HG02852 (cell line): Measurements from ENCODE around the gene C5.

Experiments used
- ATAC-seq: cut with Tn5 transposase; IDR thresholded peaks from one replicate; pipeline ENCODE4 v1.9.1; 2021; ENCODE audit warnings: mild to moderate bottlenecking, moderate library complexity; ENCODE audit not compliant: unreplicated experiment

The C5 gene

DNA sequence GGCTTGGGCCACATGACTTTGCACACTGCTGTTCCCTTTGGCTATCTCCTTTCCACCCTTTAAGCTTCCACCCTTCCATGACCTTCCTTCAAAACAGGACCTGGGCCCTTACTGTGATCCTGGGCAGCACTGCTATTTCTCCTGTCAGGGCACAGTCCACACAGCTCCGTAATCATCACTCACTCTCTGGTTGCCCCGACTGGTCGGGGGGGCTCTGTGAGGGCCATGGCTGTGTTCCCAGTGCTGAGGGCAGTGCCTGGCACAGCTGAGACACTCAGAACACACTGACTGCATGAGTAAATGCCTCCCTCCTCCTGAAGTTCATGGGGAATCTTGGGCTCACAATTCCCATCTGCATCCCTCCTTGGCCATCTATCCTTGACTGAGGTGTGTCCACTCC is 135.7 kb downstream of the C5 start:
- ATAC-seq: no peak

GRCh38 chr9:120913647-120914264 is 136.3 kb downstream of the C5 start:
- no peak for ATAC-seq

- ATAC-seq: no peak
Observed at GRCh38 chr9:120912958-120913646, 137.0 kb downstream of the C5 start.

- no peak for ATAC-seq
Observed at GRCh38 chr9:120911295-120911837, 138.7 kb downstream of the C5 start.

- ATAC-seq: no peak
Observed at GRCh38 chr9:120910643-120911042, 139.4 kb downstream of the C5 start.

GRCh38 chr9:120909904-120910303 is 140.2 kb downstream of the C5 start:
- no peak for ATAC-seq

DNA sequence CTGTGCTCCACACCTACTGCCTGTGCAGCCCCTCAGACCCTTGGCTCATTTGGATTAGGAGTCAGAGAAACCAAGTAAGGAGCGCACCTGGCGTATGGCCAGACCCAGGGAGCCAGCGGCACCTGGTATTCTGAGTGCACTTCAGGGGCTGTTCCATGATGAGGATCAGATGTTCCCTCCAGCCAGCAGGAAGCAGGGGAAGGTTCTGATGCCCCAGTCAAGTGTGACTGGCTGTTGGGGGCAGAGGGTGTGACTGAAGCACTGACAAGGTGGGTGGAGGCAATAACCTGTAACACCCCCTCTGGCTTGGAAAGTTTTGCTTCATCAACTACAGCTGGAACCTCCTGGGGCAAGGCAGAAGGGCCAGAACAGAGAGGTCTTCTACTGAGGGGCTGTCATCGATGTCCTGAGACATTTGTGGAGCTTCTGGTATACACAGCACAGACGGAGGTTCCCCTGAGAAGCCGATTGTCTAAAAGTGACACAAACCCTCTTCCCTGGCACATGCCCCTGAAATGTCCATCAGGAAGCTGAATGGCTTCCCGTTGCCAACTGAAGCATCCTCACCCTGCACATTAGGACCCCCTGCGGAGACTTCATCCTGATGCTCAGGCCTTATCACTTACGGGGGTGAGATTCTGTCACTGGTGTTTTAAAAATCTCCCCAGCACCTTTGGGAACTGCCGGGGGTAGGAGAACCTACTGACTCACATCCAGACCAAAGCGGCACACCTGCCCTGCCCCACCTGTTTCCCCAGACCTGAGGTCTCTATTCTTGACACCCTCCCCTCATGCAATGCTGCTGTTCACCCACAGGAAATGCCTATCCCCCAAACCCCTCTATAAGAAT is 144.5 kb downstream of the C5 start:
- ATAC-seq: no peak

GRCh38 chr9:120904978-120905301 is 145.1 kb downstream of the C5 start:
- no peak for ATAC-seq

DNA sequence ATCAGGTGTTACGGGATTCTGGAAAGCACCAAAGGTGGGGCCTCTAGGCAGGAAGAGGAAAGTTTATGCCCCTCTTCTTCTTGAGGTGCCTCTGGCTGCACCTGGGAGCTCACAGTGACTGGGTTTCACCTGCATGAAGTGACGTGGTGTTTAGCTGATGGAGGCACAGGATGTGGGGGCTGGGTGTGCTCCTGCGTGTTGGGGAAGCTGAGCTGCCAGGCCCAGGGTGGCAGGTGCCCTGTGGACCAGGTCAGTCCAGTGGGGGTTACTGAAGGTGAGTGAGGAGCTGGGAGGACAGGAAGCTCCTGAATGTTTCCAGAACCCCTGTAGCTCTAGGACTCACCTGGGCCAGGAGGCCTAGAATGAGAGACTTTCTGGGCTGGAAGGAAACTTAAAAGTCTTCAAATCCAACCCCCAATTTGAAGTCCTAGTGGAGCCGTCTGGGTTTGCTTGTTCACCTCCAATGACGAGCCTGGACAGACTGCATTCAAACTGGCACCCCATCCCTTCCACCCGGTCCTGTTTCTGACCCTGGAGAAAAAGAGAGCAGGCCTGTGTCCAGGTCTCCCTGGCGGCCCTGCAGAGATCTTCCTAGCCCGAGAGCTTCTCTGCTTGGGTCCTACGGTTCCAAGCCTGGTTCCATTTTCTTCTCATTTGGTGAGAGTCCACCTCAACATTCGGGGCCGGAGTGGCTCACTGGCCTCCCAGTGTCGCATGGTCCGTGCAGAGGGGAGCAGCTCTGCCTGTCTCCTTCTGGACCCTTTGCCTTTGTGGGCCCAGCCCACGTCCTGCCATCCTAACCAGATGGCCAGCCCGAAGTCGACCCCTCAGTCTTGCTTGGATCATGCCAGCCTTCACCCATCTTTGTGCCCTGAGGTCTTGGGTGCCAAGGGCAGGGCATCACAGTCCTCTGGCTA is 145.8 kb downstream of the C5 start:
- no peak for ATAC-seq

DNA sequence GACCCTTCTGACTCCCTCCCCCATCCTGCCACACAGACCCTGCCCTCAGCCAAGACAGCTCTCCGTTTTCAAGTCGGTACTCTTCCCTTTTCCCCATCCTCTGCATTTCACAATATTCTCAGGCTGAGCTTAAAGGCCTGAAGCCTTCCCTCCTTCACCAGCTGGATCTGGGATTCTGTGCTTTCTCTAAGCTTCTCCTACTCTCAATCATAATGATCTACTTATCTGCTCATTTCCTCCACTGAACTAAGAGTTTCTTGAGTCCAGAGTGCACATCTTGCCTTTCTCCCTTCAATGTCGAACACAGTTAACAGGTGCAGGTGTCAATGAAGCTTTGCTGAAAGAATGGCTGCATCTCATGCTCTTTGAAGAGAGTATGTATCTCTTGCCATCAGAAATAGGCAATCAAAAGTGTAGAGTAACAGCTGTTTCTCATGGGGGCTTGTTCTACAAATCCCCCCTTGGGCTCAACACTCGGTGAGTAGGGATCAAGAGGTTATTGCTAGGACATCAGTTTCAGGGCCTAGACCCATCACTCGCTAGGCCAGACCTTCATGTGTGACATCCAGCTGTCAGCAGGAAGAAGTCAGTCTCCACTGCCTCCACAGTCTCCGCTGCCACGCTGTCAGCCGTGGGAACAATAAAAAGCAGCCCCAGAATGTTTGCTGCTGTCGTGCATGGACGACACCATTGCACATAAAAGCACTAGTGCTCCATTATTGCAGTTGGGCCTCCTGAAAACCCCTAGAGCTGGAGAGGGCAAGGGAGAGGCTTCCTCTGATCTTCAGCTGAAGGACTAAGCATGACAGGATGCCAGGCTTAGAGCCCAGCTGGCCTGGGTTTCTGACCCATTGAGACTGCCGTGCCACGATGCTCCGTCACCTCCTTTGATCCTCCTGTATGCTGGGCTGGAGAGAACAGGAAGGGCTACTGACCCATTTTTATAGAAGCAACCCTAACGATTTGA is 147.2 kb downstream of the C5 start:
- no peak for ATAC-seq
